HepG2 (cell line): Measurements from ENCODE around the gene ACTR1A. TPM values are rescaled to one million over a fixed set of nuclear protein-coding genes. Genes with fewer than 3 reads are reported as not detected.
A peak's percentile ranks its signal among the peaks of the same experiment; 100 is the strongest.

ENCODE experiments used
- CREM ChIP-seq, 2 experiments: sonication (generic) in 1 of 2; formaldehyde crosslinking in 1 of 2; IDR thresholded peaks; 2 replicates each; pipeline versions ENCODE4 v1.4.0 to v1.6.1; 2016 to 2020; ENCODE audit warnings: antibody characterized with exemption in 1 of 2, mild to moderate bottlenecking in 1 of 2, missing genetic modification reagents in 1 of 2
- KDM3A ChIP-seq: IDR thresholded peaks from 2 replicates; pipeline ENCODE4 v1.6.1; 2018; ENCODE audit warnings: low read depth, missing compliant biosample characterization
- MTA3 ChIP-seq: sonication (generic); formaldehyde crosslinking; IDR thresholded peaks from 2 replicates; pipeline ENCODE4 v1.4.0; 2020; ENCODE audit warnings: missing genetic modification reagents
- RFX3 ChIP-seq: IDR thresholded peaks from 2 replicates; pipeline ENCODE4 v1.6.1; 2016; ENCODE audit warnings: missing biosample characterization, missing genetic modification reagents
- THAP11 ChIP-seq: IDR thresholded peaks from 2 replicates; pipeline ENCODE4 v1.6.1; 2016; ENCODE audit warnings: missing biosample characterization, missing genetic modification reagents
- XRCC5 ChIP-seq: fragments of 200-400 bp; formaldehyde crosslinking; optimal IDR thresholded peaks from 2 replicates; pipeline ENCODE3; 2017; ENCODE audit warnings: mild to moderate bottlenecking, low read length
- ZKSCAN8 ChIP-seq: IDR thresholded peaks from 2 replicates; pipeline ENCODE4 v1.6.1; 2016; ENCODE audit warnings: borderline replicate concordance, missing genetic modification reagents, missing compliant biosample characterization
- ZNF234 ChIP-seq: sonication (generic); formaldehyde crosslinking; conservative IDR thresholded peaks from 2 replicates; pipeline ENCODE4 v1.5.1; 2020; ENCODE audit warnings: mild to moderate bottlenecking, missing genetic modification reagents
- ZNF292 ChIP-seq: sonication (generic); formaldehyde crosslinking; IDR thresholded peaks from 2 replicates; pipeline ENCODE4 v1.8.1; 2022; ENCODE audit warnings: mild to moderate bottlenecking, low read depth, missing genetic modification reagents, borderline replicate concordance
- ZNF343 ChIP-seq: sonication (generic); formaldehyde crosslinking; IDR thresholded peaks from 2 replicates; pipeline ENCODE4 v1.4.0; 2020; ENCODE audit warnings: mild to moderate bottlenecking, missing genetic modification reagents
- polyA plus RNA-seq, 8 experiments: library from polyadenylated mRNA; depleted of rRNA in 3 of 8; stranded (reverse) in 7 of 8; unstranded in 1 of 8; fragments of >200 nt; fragmentation: Illumina TruSeq in 4 of 8; extraction: Trizol in 4 of 8; gene quantifications; 2 replicates each; pipeline versions ENCODE4 v1.2.1 to v1.2.3, GENCODE V29; 2011 to 2016; ENCODE audit warnings: low read depth in 4 of 8, missing spikeins in 1 of 8, mixed read lengths in 1 of 8; ENCODE audit not compliant: insufficient read depth in 1 of 8
- total RNA-seq, 5 experiments: library from RNA; depleted of rRNA; stranded (reverse); fragments of >200 nt; fragmentation: Illumina TruSeq; extraction: Trizol; gene quantifications; 2 replicates each; pipeline ENCODE4 v1.2.3, GENCODE V29; 2016; ENCODE audit warnings: low read depth in 1 of 5
- TF ChIP-seq, protein P1 (sequence below): sonication (generic); formaldehyde crosslinking; IDR thresholded peaks from 2 replicates; pipeline ENCODE4 v1.5.0; 2020; ENCODE audit warnings: missing genetic modification reagents
- TF ChIP-seq, protein P2 (sequence below): sonication (generic); formaldehyde crosslinking; IDR thresholded peaks from 2 replicates; pipeline ENCODE4 v1.4.0; 2020; ENCODE audit warnings: mild to moderate bottlenecking, missing genetic modification reagents
- TF ChIP-seq, protein P3 (sequence below): sonication (generic); formaldehyde crosslinking; IDR thresholded peaks from 2 replicates; pipeline ENCODE4 v1.9.0; 2022; ENCODE audit warnings: missing genetic modification reagents, mild to moderate bottlenecking, borderline replicate concordance
- TF ChIP-seq, protein P4 (sequence below): IDR thresholded peaks from 2 replicates; pipeline ENCODE4 v1.6.1; 2016; ENCODE audit warnings: low read depth, control low read depth
- TF ChIP-seq, protein P5 (sequence below): sonication (generic); formaldehyde crosslinking; IDR thresholded peaks from 2 replicates; pipeline ENCODE4 v1.4.0; 2020; ENCODE audit warnings: missing genetic modification reagents; ENCODE audit errors: not compliant biosample characterization
- TF ChIP-seq, protein P6 (sequence below): sonication (generic); formaldehyde crosslinking; IDR thresholded peaks from 2 replicates; pipeline ENCODE4 v1.4.0; 2020; ENCODE audit warnings: missing genetic modification reagents

Gene ACTR1A
- total and polyA plus RNA-seq, 2 of the 13 experiments (the other 11 are each of a cell fraction or from before 2014, with no cell fraction given): 59.6 to 62.8 TPM

DNA sequence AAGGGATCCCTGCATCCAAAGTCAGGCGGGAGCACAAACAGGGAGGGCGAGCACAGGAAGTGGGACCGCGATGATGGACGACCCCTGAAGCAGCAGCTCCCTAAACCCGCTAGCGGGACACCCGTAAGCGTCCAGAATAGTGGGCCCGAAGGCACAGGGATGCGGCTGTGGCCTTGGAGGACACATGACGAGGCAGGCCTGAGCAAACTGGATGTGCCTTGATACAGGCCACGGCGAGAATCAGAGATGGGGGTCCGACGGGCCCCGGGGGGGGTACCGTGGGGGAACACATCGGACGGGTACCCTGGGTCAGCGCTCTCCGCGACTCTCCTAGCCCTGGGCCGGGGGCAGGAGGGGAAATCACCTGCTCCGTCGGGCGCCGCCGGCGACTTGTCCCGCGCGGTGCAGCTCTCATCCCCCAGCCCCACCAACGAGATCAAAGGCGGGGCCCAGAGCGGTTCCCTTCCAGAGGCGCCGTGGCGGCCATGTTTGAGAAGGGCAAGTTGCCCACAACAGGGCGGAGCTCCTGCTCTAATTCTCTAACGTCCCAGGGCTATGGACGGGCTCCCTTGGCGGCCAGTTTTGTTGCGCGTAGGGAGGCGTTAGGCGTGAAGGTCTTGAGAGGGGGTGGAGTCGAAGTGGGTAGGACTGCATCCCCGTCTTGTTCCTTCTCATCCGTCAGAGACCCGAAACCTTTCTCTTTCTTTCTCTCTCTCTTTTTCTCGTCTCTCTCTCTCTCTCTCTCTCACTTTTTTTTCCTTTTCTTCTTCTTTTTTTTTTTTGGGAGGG lies 70.2 kb downstream of the ACTR1A start, which contains the start of gene CUEDC2 (continued):
- no peak for TF ChIP-seq ZNF234 (CRISPR knock-in tag)
- TF ChIP-seq ZNF343 (CRISPR knock-in tag): 0 out of 2 replicates have a peak, but pooled peaks have one; percentile 51
- TF ChIP-seq, protein P1, sequence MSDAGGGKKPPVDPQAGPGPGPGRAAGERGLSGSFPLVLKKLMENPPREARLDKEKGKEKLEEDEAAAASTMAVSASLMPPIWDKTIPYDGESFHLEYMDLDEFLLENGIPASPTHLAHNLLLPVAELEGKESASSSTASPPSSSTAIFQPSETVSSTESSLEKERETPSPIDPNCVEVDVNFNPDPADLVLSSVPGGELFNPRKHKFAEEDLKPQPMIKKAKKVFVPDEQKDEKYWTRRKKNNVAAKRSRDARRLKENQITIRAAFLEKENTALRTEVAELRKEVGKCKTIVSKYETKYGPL (CRISPR knock-in tag): no peak
- no peak for TF ChIP-seq ZKSCAN8 (CRISPR knock-in tag)
- TF ChIP-seq MTA3 (CRISPR knock-in tag): no peak
- TF ChIP-seq, protein P2, sequence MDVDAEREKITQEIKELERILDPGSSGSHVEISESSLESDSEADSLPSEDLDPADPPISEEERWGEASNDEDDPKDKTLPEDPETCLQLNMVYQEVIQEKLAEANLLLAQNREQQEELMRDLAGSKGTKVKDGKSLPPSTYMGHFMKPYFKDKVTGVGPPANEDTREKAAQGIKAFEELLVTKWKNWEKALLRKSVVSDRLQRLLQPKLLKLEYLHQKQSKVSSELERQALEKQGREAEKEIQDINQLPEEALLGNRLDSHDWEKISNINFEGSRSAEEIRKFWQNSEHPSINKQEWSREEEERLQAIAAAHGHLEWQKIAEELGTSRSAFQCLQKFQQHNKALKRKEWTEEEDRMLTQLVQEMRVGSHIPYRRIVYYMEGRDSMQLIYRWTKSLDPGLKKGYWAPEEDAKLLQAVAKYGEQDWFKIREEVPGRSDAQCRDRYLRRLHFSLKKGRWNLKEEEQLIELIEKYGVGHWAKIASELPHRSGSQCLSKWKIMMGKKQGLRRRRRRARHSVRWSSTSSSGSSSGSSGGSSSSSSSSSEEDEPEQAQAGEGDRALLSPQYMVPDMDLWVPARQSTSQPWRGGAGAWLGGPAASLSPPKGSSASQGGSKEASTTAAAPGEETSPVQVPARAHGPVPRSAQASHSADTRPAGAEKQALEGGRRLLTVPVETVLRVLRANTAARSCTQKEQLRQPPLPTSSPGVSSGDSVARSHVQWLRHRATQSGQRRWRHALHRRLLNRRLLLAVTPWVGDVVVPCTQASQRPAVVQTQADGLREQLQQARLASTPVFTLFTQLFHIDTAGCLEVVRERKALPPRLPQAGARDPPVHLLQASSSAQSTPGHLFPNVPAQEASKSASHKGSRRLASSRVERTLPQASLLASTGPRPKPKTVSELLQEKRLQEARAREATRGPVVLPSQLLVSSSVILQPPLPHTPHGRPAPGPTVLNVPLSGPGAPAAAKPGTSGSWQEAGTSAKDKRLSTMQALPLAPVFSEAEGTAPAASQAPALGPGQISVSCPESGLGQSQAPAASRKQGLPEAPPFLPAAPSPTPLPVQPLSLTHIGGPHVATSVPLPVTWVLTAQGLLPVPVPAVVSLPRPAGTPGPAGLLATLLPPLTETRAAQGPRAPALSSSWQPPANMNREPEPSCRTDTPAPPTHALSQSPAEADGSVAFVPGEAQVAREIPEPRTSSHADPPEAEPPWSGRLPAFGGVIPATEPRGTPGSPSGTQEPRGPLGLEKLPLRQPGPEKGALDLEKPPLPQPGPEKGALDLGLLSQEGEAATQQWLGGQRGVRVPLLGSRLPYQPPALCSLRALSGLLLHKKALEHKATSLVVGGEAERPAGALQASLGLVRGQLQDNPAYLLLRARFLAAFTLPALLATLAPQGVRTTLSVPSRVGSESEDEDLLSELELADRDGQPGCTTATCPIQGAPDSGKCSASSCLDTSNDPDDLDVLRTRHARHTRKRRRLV (CRISPR knock-in tag): peak; percentile 83; the same call in 1 of the 2 replicates
- peak; percentile 61; the same call in 1 of the 2 replicates for TF ChIP-seq KDM3A
- TF ChIP-seq ZNF292 (CRISPR knock-in tag): 0 out of 2 replicates have a peak, but pooled peaks have one; percentile 41
- TF ChIP-seq, protein P3, sequence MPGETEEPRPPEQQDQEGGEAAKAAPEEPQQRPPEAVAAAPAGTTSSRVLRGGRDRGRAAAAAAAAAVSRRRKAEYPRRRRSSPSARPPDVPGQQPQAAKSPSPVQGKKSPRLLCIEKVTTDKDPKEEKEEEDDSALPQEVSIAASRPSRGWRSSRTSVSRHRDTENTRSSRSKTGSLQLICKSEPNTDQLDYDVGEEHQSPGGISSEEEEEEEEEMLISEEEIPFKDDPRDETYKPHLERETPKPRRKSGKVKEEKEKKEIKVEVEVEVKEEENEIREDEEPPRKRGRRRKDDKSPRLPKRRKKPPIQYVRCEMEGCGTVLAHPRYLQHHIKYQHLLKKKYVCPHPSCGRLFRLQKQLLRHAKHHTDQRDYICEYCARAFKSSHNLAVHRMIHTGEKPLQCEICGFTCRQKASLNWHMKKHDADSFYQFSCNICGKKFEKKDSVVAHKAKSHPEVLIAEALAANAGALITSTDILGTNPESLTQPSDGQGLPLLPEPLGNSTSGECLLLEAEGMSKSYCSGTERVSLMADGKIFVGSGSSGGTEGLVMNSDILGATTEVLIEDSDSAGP: peak; percentile 87
- TF ChIP-seq XRCC5: peak; percentile 92
- TF ChIP-seq THAP11 (CRISPR knock-in tag): peak; percentile 94
- peak; percentile 88 for TF ChIP-seq CREM (IDR thresholded peaks at IDR 0.05)
- no peak for TF ChIP-seq CREM (CRISPR knock-in tag; IDR thresholded peaks at IDR 0.05)
- TF ChIP-seq, protein P4, sequence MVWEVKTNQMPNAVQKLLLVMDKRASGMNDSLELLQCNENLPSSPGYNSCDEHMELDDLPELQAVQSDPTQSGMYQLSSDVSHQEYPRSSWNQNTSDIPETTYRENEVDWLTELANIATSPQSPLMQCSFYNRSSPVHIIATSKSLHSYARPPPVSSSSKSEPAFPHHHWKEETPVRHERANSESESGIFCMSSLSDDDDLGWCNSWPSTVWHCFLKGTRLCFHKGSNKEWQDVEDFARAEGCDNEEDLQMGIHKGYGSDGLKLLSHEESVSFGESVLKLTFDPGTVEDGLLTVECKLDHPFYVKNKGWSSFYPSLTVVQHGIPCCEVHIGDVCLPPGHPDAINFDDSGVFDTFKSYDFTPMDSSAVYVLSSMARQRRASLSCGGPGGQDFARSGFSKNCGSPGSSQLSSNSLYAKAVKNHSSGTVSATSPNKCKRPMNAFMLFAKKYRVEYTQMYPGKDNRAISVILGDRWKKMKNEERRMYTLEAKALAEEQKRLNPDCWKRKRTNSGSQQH (CRISPR knock-in tag): peak; percentile 46; the same call in 1 of the 2 replicates
- TF ChIP-seq, protein P5, sequence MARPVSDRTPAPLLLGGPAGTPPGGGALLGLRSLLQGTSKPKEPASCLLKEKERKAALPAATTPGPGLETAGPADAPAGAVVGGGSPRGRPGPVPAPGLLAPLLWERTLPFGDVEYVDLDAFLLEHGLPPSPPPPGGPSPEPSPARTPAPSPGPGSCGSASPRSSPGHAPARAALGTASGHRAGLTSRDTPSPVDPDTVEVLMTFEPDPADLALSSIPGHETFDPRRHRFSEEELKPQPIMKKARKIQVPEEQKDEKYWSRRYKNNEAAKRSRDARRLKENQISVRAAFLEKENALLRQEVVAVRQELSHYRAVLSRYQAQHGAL: no peak
- TF ChIP-seq RFX3 (CRISPR knock-in tag): no peak
- TF ChIP-seq, protein P6, sequence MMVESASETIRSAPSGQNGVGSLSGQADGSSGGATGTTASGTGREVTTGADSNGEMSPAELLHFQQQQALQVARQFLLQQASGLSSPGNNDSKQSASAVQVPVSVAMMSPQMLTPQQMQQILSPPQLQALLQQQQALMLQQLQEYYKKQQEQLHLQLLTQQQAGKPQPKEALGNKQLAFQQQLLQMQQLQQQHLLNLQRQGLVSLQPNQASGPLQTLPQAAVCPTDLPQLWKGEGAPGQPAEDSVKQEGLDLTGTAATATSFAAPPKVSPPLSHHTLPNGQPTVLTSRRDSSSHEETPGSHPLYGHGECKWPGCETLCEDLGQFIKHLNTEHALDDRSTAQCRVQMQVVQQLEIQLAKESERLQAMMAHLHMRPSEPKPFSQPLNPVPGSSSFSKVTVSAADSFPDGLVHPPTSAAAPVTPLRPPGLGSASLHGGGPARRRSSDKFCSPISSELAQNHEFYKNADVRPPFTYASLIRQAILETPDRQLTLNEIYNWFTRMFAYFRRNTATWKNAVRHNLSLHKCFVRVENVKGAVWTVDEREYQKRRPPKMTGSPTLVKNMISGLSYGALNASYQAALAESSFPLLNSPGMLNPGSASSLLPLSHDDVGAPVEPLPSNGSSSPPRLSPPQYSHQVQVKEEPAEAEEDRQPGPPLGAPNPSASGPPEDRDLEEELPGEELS (CRISPR knock-in tag): peak; percentile 20; the same call in 1 of the 2 replicates
